Mesenteric fat pad (tissue), 1 donor: ENCODE measurements around the gene PASD1. TPM values are rescaled to one million over a fixed set of nuclear protein-coding genes. Genes with fewer than 3 reads are reported as not detected.

ENCODE experiments used
- DNase-seq: peaks from one replicate; pipeline ENCODE4 v3.0.0-alpha.2; 2020; ENCODE audit warnings: low spot score
- total RNA-seq: library from RNA; stranded (reverse); fragmentation: NEBNext Ultra II Directional; extraction: Animal tissue kit (Norgen Biotek cat#: 25700); gene quantifications from one replicate; pipeline ENCODE4 v1.2.1, GENCODE V29; 2021
- donor health status: DM: yes; HTN: yes; CAD: no.

PASD1 gene
- total RNA-seq, 1 donor from 2014 or later, result not detected

DNA sequence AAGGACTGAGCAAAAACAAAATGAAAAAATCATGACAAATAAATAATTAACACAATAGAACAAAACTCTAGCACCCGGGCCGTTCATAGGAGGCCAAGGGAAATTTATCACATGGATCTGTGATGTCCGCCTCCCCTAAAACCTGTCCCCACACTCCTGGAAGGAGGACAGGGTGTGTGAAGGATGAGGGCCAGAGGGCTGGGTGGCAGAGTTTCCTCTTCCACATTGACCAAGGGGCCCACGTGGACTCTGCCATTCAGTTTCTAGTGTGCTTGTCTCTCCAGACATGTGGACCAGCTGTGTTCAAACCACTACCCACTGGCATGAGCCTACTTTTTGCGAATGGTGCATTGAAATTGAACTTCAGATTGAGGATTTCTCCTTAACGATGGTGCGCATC lies 138.1 kb downstream of the PASD1 start:
- no peak for DNase-seq

DNA sequence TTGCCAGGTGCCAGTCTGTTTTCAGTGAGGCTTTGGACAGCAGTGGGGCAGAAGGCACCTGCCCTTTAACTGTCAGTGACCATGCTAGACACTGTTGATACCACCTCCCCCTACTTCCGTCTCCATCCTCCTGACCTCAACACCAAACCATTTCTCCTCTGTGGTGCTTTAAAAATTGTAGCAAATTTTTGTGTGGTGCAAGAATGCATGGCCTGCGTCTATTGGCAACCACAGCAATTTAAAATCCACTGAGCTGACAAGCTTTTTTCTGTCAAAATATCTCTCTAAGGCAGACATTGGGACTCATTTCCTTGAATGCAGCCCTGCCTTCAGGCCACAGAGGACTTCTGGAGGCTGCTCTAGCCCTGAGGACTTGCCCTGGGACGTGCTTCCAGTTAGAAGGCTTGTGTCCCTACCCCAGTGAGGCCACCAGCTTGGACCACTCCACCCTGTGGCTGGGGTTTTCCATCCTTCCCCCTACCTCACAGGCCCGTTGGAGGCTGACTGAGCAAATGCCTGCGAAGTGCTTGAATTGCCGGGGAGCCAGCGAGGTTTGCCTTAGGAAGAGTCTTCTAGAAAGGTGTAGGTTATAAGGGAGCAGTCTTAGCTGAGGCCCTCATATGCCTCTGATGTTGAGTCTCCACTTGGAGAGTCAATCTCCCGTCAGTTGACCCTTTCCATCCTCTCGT lies 138.7 kb downstream of the PASD1 start:
- DNase-seq, result peak; percentile 49

DNA sequence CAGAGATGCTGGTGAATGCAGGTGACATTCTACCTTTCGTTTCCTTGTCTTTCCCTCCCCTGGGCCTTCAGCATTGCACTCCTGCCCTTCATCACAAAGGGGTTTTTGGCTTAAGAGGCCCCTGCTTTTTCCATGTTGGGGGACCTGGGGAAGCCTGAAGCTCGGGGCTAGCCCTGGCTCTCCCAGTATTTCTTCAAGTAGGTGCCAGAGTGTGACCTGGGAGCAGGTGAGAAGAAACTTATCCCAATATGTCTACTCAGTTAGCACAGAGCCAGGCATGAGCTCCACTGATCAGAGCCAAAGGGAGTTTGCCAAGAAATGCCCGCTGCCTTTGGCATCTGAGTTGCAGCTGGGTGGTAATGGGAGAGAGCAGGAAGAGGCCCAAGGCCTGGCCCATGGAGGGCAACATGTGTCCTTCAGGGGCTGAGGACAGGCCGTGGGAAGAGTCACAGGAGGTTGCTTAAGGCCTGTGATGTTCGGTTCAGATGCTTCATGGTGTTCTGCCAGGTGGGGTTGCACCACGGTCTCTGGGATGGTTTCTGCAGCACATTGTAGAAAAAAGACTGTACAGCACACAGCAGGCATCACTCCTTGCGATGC lies 139.4 kb downstream of the PASD1 start:
- DNase-seq, result peak; percentile 49

DNA sequence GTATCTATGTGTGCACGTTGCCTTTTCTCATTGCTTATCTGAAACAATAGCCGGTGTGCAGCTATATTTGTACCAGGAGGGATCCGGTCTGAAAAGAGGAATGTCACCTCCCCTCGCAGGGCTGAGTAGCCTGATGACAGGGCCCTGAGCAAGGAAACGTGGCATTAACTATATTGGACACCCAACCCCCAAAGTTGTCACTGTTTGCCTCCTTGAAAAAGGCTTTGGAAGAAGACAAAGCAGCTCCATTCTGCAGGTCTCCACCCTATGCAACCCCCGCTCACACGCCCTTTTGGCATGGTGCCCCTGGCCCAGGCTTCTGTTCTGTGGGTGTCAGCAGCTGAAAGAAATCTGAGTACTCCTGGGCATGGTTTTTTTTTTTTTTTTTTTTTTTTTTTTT lies 140.0 kb downstream of the PASD1 start:
- peak; percentile 79 for DNase-seq

DNA sequence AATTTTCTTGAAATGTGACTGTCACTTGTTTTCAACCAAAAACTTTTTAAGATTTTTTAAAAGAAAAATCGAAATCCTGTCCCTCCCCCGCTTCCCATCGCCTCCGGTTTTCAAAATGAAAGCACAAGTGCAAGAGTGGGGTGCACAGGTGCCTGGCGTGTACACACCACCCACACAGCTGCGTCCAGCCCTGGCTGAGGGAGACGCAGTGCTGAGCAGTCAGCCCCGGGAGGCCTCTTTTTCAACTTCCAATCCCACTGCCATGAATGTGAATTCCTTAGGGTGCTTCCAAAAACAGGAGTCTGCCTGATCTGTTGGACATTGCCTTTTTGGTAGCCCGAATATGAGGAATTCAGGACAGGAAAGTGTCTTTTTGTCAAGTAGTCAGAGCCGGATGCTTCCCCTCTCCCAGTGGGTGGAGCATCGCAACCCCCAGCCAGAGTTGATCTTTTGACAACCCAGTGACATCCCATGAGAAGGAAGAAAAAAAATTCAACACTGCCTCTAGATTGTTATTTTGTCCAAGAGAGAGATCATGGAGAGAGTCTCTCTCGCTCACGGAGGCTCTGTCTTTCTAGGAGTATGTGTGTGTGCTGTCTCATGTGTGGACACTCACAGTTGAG lies 140.7 kb downstream of the PASD1 start:
- peak; percentile 76 for DNase-seq

DNA sequence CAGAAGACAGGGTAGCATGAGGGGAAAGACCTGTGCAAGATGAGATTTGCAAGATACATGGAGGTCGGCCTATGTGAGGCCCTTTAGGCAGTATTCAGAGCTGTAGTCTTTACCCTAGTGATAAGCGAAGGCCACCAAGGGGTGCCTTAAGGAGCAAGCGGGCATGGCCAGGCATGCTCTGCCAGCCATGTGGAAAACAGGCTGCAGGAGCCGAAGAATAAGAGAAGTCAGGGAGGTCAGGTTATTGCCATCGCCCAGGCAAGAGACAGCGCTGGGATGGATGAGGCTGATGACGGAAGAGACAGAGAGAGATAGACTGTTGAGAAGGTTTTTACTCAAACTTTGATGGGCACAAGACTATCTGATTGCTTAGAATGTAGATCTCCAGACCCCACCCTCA lies 145.3 kb downstream of the PASD1 start:
- DNase-seq, result no peak

DNA sequence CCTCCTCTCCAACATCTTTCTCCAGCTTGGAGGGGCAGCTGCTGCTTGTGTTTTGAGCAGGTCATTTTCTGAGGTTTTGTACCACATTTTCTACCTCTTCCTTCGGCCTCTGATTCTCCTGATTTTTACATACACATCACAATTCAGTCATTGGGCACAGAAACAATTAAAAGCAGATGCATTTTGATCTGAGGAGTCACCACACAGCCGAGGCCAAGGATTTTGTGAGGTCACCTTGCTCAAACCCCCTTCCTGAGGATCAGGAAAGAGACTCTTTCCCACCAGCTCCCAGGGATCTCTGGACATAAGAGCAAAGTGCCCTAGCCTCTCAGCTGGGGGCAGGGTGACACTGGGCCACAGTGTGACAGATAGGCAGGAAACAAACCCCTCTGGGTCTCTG lies 147.0 kb downstream of the PASD1 start:
- DNase-seq, result no peak

DNA sequence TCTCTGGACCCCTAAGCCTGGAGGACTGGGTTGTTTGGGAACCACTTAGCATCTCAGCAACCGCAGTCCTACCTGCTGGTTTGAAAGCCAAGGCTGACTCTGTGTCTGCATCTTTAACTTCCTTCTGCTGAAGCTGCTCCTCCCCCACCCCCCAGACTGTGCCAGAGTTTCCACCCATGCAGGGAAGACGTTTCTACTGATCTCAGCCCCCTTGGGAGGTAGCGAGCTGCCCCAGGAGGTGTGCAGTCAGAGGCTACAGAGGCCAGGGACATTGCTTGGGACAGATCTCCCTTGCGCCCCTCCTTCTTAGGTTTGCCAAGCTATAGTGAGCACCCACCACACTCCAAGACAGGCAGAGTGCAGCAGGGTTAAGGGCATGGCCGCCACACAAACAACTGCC lies 147.7 kb downstream of the PASD1 start:
- DNase-seq, result peak; percentile 64

DNA sequence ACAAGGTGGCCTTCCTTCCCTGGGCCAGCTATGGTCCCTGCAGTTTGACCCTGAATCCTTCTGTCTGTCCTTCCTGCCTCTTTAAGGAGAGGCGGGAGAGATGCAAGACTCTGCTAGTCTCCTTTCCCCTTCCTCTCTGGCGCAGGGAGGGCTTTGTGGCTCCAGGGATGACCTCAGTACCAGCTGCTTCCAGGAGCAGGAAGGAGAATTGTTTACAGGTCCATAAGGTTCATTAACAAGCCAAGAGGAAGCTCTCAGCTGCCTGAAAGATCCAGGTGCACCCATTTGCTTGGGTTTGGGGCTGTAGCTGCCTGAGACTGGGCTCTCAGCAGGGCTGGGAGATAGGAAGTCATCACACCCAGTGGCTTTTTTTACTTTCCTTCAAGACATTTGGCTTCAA lies 148.3 kb downstream of the PASD1 start:
- no peak for DNase-seq

DNA sequence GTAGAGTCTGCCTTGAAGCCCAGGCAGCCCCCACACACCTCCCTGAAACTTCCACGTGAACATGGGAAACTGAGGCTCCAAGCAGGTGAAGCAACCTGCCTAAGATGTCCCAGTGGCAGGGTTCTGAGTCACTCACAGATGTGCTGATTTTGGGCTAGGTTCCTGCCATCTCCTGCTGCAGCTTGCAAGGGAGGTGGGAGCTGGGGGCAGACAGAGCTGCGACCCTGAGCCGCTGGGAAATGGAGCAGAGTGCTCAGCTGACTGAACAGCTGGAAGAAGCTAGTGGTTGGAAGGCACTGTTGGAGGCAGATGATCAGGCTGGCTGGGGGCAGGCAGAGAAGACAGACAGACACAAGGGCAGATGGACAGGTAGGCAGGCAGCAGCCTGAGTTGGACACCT lies 148.8 kb downstream of the PASD1 start:
- DNase-seq, result peak; percentile 76

DNA sequence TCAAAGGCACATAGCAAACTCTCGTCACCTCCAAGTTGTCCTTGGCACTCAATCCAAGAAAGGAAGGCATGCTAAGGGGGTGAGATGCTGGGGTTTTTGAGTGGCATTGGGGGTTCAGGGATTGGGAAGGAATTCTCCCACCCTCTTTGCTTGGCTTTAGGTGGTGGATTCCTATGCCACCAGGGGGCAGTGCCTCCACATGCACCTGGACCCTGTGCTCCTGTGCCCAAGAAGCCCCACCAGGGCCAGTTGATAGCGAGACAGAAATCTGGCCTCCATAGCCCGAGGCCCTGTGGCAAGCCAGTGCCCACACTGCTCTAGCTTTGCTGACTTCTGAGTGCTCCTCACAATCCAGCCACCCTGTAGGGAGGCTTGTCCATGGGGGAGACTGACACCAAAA lies 150.4 kb downstream of the PASD1 start:
- DNase-seq, result peak; percentile 57

DNA sequence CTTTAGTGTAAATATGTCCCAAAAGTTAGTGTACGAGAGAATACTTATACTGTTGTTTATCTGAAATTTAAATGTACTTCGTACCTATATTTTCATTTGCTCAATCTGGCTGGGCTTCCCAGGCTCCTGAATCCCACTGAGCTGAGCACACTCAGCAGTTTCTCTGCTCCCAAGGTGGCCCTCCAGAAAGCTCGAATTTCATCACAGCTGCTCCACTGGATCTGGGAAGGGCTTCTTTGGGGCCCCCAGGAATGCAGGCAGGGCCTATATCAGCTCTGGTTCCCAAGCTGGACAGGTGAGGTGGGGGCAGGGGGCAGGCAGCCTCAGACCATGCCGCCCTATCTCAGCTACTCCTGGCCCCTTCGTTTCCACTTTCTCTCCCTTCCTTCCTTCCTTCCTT lies 150.9 kb downstream of the PASD1 start:
- peak; percentile 26 for DNase-seq

DNA sequence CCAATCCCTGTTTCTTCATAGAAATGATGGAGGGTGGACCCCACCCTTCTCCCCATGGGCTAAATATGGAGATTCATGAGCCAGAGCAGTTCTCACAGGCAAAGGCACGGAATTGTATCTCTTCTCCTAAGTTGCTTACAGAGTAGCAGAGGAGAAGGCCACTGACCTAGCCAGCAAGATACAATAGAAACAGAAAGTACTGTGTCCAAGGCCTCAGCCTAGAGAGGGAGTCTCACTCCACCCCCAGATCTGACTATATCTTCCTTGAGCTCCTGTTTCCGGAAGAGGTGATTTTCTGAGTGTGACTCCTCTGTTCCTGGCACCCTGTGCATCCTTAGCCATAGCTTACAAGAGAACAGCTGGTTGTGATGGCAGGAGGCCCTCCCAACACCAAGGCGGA lies 152.3 kb downstream of the PASD1 start, which contains the start of gene FATE1:
Gene FATE1, plus strand, starts transcription at position 284 of the 400 bp plus-strand sequence. Its CDS starts 85 bp downstream, at position 369.
- DNase-seq, result peak; percentile 14

DNA sequence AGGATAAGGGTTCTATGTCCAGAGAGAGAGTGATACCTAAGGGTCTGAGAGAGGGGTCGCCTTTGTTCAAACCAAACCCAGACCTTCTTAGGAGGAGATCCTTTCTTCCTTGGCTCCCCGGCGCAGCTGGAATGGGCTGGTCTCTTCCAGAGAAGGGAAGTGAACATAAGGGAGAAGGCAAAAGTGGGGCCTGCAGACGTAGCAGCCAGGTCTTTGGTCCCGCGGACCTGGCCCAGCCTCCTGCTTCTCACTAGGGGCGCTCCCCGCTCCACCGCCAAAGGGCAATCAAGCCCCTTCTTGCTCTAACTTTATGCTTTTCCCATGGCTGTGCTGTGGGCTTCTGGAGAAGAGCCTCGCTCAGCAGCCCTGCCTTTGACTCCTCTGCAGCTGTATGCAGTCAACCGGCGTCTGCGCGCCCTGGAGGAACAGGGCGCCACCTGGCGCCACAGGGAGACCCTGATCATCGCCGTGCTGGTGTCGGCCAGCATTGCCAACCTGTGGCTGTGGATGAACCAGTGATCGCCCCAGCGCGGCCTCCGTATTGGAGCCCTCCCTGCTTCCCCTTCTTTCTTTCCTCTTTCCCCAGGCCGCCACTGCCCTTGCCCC lies 158.9 kb downstream of the PASD1 start:
- DNase-seq, result peak; percentile 83

DNA sequence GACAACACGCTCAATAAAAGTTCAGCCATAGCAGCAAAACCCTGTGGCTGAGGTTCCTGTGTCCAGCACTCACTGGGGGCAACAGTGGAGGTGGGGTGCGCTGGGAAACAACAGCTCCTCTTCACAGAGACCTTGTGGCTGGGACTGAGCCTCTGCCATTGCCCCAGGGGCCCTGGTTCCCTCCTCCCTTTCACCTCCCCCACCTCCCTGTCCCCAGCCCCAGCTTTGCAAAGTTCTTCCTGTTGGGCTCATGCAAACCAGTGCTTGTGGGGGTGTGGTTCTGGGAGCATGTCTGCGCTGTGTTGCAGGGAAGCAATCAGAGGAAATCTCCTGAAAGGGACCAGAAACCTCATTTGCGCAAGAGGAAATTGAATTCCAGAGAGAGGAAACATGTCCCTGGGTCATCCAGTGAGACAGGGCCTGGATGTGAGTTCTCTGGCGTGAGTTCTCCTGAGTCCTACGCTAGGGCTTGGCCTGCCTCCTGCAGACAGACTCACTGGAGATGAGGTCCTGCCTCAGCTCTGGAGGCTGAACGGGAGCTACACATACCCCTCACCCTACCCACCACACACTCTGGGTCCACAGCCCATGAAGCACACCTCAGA lies 159.8 kb downstream of the PASD1 start:
- peak; percentile 60 for DNase-seq

DNA sequence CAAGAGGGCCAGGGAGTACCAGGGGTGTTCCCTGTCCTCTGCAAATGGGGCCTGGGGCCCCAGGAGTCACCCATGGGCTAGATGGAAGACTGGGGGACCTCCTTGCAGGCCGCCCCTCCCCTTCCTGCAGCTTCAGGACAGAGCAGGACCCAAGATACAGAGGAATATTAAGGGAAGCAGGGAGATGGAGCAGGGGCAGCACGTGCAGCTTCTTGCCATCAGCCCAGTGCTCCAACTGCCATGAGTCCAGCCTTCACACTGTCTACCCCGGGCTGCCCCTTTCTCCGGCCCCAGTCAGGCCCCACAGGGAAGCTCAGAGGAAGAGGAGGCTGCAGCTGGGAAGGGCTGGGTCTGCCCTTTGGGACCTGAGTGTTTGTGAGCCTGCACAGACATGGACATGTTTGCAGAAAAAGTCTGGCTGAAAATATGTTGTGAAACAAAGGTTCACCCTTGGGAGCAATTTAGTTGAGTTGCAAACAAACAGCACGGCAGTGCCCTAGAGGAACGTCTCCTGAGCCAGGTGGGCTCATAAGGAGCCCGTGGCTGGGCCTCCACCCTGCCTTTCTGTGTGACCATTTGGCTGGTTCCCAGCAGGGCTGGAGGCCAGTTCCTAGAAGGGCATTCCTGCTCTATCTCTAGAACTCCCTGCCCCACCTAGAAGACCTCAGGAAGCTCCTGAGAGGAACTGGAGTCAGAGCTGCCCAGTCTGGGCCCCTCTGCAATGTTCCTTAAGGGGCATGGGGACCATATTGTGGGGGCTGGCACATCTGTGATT lies 161.3 kb downstream of the PASD1 start:
- DNase-seq, result peak; percentile 64

DNA sequence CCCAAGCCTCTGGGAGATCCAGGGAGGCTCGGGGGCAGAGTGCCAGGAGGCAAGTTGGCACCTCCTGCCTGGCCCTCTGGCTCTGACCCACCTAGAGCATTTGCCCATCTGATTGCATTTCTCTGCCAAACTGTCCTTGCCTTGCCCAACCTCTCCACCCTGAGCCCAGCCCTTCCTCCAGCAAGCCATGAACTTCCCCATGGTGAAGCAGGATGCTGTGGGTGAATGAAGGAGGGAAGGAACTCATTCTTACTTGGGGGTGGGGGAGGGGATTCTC lies 161.8 kb downstream of the PASD1 start:
- DNase-seq, result peak; percentile 35
